ENCODE results near the gene ADGRB2.

The ADGRB2 gene

GRCh38 chr1:31782421-31783410 is 18.6 kb upstream of the ADGRB2 start:
- no peak for DNase-seq

DNA sequence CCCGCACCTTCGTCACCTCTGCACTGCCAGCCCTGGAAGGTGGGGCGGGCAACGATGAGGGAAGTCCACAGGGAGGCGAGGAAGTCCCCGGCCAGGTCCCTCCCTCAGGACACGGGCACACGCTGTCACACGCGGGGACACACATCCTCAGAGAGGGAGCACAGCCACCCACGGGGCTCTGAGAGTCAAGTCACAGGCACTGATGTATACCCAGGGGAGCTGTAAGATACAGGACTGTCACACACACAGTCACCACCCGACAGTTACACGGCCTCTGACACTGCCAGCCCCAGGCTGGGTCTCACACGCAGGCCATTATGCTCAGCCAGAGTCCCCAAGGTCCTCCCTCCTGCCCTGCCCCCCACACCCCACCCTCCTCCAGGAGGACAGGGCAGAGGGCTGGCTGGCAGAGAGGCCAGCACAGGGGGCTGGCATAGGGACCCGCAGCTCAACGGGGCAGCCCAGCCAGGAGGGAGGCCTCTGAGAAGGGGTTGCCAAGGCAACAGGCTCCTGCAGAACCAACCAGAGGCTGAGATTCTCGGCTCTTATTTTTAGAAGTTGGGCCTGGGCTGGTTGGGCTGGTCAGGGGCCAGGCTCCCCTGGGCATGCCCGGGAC is 17.7 kb upstream of the ADGRB2 start:
- no peak for DNase-seq

DNA sequence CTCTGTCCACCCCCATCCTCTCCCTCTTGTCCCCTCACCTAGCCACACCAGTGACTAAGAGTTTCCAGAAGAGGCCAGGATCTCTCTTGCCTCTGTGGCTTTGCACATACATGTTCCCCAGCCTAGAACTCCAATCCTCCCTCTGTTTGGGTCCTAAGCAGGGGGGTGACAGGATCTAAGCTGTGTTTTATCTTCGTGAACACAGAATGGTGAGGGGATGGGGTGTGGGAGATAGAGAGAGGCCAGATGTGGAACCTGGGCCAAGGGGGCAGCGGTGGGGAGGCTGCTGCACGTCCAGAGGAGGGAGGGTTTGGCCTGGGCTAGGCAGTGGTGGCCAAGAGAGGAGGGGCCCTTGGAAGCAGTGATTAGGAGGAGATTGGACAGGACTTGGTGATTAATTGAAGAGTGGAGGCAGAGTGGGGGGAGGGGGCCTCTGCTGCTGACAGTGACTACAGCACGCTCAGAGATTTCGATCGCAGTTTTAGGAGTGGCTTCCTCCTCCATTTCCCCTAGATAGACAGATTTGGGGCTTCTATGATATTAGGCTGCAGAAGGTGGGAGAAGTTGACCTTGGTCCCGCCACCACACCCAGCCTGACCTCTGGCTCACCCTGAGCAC is 17.1 kb upstream of the ADGRB2 start:
- DNase-seq = no peak

DNA sequence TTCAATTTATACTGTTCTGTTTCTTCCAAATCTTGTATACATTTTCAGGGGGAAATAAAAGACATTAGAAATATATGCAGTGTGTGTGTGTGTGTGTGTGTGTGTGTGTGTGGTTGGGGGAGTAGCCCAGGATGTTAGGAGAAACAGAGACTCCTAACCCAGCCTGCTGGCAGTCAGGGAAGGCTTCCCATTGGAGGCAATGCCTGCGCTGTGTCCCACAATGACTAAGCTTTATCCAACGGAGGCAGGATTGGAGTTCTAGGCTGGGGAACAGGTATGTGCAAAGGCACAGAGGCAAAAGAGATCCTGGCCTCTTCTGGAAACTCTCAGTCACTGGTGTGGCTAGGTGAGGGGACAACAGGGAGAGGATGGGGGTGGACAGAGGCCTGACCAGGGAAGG is 16.5 kb upstream of the ADGRB2 start:
- no peak for DNase-seq

GRCh38 chr1:31779687-31780086 is 15.5 kb upstream of the ADGRB2 start:
- no peak for DNase-seq

DNA sequence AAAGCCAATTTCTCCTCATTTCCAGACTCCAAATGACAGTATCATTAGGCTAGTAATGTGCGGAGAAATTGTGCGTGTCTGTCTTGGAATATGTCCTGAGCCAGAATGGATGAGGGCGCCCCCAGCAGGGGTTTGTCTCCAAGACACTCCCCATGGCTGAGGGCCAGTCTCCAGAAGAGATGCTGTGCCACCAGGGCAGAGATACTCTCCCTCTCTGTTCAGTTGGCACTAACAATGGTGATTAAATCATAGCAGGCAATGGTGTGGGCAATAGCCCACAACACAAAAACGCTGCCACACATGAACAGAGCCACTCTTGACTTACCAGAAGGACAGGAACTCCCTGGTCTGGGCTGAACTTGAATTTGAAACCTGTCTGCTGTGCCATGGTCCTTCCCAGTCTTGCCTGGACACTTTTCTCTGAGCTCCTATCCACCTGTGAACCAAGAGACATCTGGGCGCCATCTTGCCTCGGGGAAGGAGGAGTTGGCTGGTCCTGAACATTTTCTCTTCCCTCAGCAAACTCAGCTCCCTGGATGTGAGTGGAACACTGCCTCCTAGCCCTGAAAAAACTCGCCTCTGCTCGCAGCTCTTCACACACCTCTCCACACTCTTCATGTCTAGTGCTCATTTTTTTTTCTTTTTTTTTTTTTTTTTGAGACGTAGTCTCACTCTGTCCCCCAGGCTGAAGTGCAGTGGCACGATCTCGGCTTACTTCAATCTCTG is 14.8 kb upstream of the ADGRB2 start:
- no peak for DNase-seq

- DNase-seq = no peak
Observed at GRCh38 chr1:31776516-31776915, 12.4 kb upstream of the ADGRB2 start.

DNA sequence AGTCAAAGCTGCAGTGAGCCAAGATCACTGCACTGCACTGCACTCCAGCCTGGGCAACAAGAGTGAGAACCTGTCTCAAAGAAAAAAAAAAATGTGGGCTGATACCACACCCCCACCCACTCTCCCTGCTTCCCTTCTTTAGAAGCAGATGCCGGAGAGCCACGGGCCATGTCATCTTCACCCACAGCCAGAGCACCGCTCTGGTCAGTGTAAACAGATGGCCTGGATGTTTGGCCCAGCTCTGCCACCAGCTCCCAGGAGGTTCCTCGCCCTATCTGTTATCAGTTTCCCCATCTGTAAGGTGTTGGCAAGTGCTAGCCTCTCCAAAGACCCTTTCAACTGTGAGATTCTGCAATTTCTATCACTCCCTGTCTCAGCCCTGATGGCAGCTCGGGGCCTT is 11.9 kb upstream of the ADGRB2 start:
- no peak for DNase-seq

- no peak for DNase-seq
Observed at GRCh38 chr1:31775210-31775999, 11.3 kb upstream of the ADGRB2 start.

- DNase-seq = no peak
Observed at GRCh38 chr1:31774495-31774894, 10.4 kb upstream of the ADGRB2 start.

GRCh38 chr1:31773861-31774260 is 9.7 kb upstream of the ADGRB2 start:
- DNase-seq = no peak

DNA sequence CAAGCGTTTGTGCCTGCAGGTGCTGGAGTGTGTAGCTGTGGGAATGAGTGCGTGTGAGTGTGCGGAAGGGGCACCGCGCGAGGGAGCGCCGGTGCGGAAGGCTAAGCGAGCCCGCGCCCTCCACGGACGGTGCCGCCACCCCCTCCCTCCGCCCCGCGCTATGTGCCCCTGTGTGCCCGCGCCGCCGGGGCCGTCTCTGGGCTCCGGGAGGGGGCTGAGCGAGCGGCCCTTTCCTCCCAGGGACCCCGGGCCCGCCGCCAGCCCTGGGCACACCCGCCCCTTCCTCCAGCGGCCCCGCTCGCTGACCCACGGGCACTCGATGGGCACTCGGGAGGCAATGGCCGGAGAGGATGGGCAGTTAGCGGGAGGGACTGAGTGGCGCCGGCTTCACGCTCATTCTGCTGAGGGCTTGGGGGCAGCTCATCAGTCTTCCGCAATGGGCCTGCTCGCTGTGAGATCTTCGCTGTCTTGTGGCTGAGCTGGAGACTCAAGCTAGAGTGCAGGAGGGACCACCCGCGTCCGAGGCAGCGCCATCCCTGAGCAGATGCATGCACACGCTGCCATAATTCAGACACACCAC is 8.6 kb upstream of the ADGRB2 start:
- DNase-seq = no peak

DNA sequence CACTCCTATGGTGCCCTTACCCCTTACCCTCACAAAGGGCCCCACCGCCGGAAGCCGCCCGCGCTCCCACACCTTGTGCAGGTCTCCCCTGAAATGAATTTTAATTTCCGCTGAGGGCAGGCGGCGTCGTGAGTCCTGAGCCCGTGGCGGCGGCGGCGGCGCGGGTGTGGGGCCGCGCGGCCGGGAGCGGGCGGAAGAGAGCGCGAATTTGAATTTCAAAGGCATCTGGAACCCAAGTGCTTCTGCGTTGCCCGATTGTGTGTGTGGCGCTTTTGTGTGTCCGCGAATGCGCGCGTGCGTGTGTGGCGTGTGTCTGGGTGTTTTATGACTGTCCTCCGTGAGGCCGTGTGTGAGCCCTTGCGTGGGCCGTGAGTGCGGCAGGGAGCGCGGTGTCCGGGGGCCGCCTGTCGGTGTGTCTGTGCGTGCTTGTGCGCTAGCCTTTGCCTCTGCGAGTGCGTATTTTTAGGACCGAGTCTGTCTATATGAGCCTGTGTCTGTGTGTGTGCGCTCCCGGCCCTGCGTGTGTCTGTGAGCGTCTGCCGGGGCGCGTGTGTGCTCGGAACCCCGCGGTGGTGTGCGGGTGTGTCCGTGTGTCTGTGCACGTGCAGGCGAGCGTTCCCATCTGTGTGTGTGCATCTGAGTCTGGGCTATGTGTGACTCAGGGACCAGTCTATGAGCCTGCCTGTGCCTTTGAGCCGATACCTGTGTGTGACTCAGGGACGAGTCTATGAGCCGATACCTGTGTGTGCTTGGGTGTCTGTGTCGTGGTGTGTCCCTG is 7.9 kb upstream of the ADGRB2 start:
- DNase-seq = peak; percentile 48

GRCh38 chr1:31769720-31770390 is 5.7 kb upstream of the ADGRB2 start:
- no peak for DNase-seq

- DNase-seq = no peak
Observed at GRCh38 chr1:31768939-31769704, 5.0 kb upstream of the ADGRB2 start.

GRCh38 chr1:31768407-31768907 is 4.3 kb upstream of the ADGRB2 start:
- no peak for DNase-seq

GRCh38 chr1:31767225-31767624 is 3.1 kb upstream of the ADGRB2 start:
- no peak for DNase-seq

GRCh38 chr1:31765516-31765915 is 1.4 kb upstream of the ADGRB2 start:
- DNase-seq = no peak

DNA sequence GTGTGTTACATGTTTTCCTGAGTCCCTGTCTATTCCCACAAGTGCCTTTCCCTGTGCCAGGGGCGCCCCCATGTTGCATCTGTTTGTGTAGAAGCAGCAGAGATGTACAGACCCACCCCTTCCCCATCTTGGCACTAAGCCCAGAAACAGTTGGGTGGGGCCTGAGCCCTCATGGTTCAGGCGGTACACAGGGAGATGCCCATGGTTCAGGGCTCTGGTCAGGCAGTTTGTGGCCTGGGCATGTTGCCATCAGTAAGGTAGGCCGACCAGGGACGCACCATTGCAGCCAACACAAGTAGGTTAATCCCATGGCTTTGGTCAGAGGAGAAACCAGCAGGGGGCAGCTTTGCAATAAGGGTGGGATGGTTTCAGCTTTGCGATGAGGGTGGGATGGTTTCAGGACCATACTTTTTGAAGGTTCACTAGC is 914 bp upstream of the ADGRB2 start:
- DNase-seq = no peak
